Keratinocyte (primary cell): ENCODE measurements around the gene CSF3R. TPM values are rescaled to one million over a fixed set of nuclear protein-coding genes. Genes with fewer than 3 reads are reported as not detected.

ENCODE experiments used
- DNase-seq: peaks from one replicate; pipeline ENCODE4 v3.0.0-alpha.2; 2011; ENCODE audit warnings: low read depth, missing footprints, low spot score
- FAIRE-seq: peaks from 2 replicates; lab custom pipeline; 2011; peaks lifted over from hg19 to GRCh38; lab: Jason Lieb, UNC
- H2AFZ ChIP-seq: 2 replicates; pipeline ENCODE4 v1.6.0; 2012; ENCODE audit warnings: low read length, control low read depth, inconsistent platforms; ENCODE audit not compliant: control insufficient read depth
- H3K27ac ChIP-seq: 2 replicates; pipeline ENCODE4 v1.5.1; 2011; ENCODE audit warnings: low read length; ENCODE audit not compliant: control insufficient read depth, insufficient read depth
- H3K27me3 ChIP-seq: 3 replicates; pipeline ENCODE4 v1.6.0; 2011; ENCODE audit warnings: low read length; ENCODE audit not compliant: control insufficient read depth, insufficient read depth; ENCODE audit errors: extremely low read depth
- H3K36me3 ChIP-seq, 2 experiments: 2 replicates in 1 of 2; 3 replicates in 1 of 2; pipeline ENCODE4 v1.5.1; 2011; ENCODE audit warnings: low read length in 2 of 2, mild to moderate bottlenecking in 1 of 2; ENCODE audit not compliant: control insufficient read depth in 2 of 2, insufficient read depth in 2 of 2; ENCODE audit errors: extremely low read depth in 1 of 2
- H3K4me1 ChIP-seq: 3 replicates; pipeline ENCODE4 v1.5.1; 2011; ENCODE audit warnings: low read length; ENCODE audit not compliant: control insufficient read depth, insufficient read depth; ENCODE audit errors: extremely low read depth
- H3K4me2 ChIP-seq: 3 replicates; pipeline ENCODE4 v1.6.0; 2011; ENCODE audit warnings: low read depth, low read length; ENCODE audit not compliant: control insufficient read depth, insufficient read depth; ENCODE audit errors: extremely low read depth
- H3K4me3 ChIP-seq, 3 experiments: fragments of 200-600 bp in 1 of 3; sonication (generic) in 1 of 3; 2 replicates in 2 of 3; 3 replicates in 1 of 3; pipeline ENCODE4 v1.5.1; 2011 to 2016; ENCODE audit warnings: low read length in 3 of 3, mild to moderate bottlenecking in 3 of 3, control low read depth in 2 of 3, inconsistent platforms in 1 of 3, low read depth in 1 of 3, mixed read lengths in 1 of 3, mixed run types in 1 of 3, moderate library complexity in 1 of 3; ENCODE audit not compliant: control insufficient read depth in 2 of 3, insufficient read depth in 2 of 3; ENCODE audit errors: extremely low read depth in 1 of 3
- H3K79me2 ChIP-seq: 2 replicates; pipeline ENCODE4 v1.6.0; 2012; ENCODE audit warnings: low read length; ENCODE audit not compliant: control insufficient read depth, insufficient read depth
- H3K9ac ChIP-seq: 3 replicates; pipeline ENCODE4 v1.6.0; 2011; ENCODE audit warnings: low read length; ENCODE audit not compliant: control insufficient read depth, insufficient read depth; ENCODE audit errors: extremely low read depth
- H3K9me1 ChIP-seq: 3 replicates; pipeline ENCODE4 v1.6.0; 2011; ENCODE audit warnings: low read length; ENCODE audit not compliant: control insufficient read depth, insufficient read depth; ENCODE audit errors: extremely low read depth
- H3K9me3 ChIP-seq: 2 replicates; pipeline ENCODE4 v1.5.1; 2012; ENCODE audit warnings: low read depth, low read length; ENCODE audit not compliant: control insufficient read depth
- H4K20me1 ChIP-seq: 3 replicates; pipeline ENCODE4 v1.6.0; 2011; ENCODE audit warnings: low read length; ENCODE audit not compliant: control insufficient read depth, insufficient read depth; ENCODE audit errors: extremely low read depth
- CTCF ChIP-seq, 3 experiments: IDR thresholded peaks in 1 of 3; conservative IDR thresholded peaks in 1 of 3; optimal IDR thresholded peaks in 1 of 3; 2 replicates in 2 of 3; 3 replicates in 1 of 3; pipeline versions ENCODE3 to v1.5.1; 2011; ENCODE audit warnings: low read length in 3 of 3, mild to moderate bottlenecking in 3 of 3, moderate library complexity in 2 of 3, control low read depth in 1 of 3, inconsistent platforms in 1 of 3; ENCODE audit not compliant: insufficient read depth in 2 of 3; ENCODE audit errors: extremely low read depth in 1 of 3
- EZH2 ChIP-seq: IDR thresholded peaks from one replicate; pipeline ENCODE4 v1.6.1; 2012; ENCODE audit warnings: inconsistent platforms, mild to moderate bottlenecking, low read length, moderate library complexity
- dilution Hi-C: fragments of 300-500 bp; cut with MboI; formaldehyde crosslinking; loops from one replicate; pipeline ENCODE4 v1.7.0; 2020; ENCODE audit warnings: low sequenced_read_pairs; ENCODE audit not compliant: extremely low pct_ligation_motif_present
- polyA plus RNA-seq, 5 experiments: library from polyadenylated mRNA; depleted of rRNA in 3 of 5; stranded (reverse) in 3 of 5; stranded (forward) in 1 of 5; unstranded in 1 of 5; fragments of >200 nt; gene quantifications; 1 replicate in 1 of 5; 2 replicates in 3 of 5; 3 replicates in 1 of 5; pipeline versions ENCODE4 v1.2.1 to v1.2.3, GENCODE V29; 2011 to 2012; ENCODE audit warnings: missing spikeins in 2 of 5, low read depth in 1 of 5, low replicate concordance in 1 of 5

The CSF3R gene
- polyA plus RNA-seq, 1 donor (not counting 4 experiments of a cell fraction or from before 2014, with no cell fraction given): not detected

- Histone ChIP-seq H3K79me2 (no peaks in the 10 kb centered on the region), H3K9me3 (no peaks in the 10 kb centered on the region), H3K4me2 (no peak overlapping the region), H3K9ac (no peak overlapping the region), H3K36me3 (no peaks in the 10 kb centered on the region), H3K4me3 (no peak overlapping the region), H4K20me1 (no peaks in the 10 kb centered on the region), H3K9me1 (no peaks in the 10 kb centered on the region), H2AFZ (no peak overlapping the region), H3K27me3 (no peaks in the 10 kb centered on the region), H3K27ac (no peak overlapping the region), H3K4me1 (peaks cover 13% of the 10 kb centered on the region)
- dilution Hi-C loops: no loop called here
- DNase-seq (no peak), FAIRE-seq (no peak)
- TF ChIP-seq CTCF (optimal IDR thresholded peaks at IDR 0.05 in 1 of 3, IDR thresholded peaks at IDR 0.05 in 1 of 3, conservative IDR thresholded peaks at IDR 0.05 in 1 of 3; ENCODE audit: extremely low read depth in 1 of 3, insufficient read depth in 2 of 3, low read length in 3 of 3): no peak
- no peak for TF ChIP-seq EZH2
Observed at GRCh38 chr1:36469163-36469562, 13.6 kb downstream of the CSF3R start.

GRCh38 chr1:36467700-36468455 is 14.8 kb downstream of the CSF3R start:
- Histone ChIP-seq H3K4me3 (no peak overlapping the region), H3K9ac (no peak overlapping the region), H2AFZ (no peak overlapping the region), H3K79me2 (peaks cover 11% of the 10 kb centered on the region), H3K27ac (no peak overlapping the region), H3K9me1 (no peaks in the 10 kb centered on the region), H3K27me3 (no peaks in the 10 kb centered on the region), H3K4me1 (peaks cover 17% of the 10 kb centered on the region), H4K20me1 (no peaks in the 10 kb centered on the region), H3K9me3 (no peaks in the 10 kb centered on the region), H3K36me3 (no peaks in the 10 kb centered on the region), H3K4me2 (no peak overlapping the region)
- dilution Hi-C loops: no loop called here
- FAIRE-seq (no peak), DNase-seq (no peak)
- TF ChIP-seq CTCF (optimal IDR thresholded peaks at IDR 0.05 in 1 of 3, IDR thresholded peaks at IDR 0.05 in 1 of 3, conservative IDR thresholded peaks at IDR 0.05 in 1 of 3; ENCODE audit: extremely low read depth in 1 of 3, insufficient read depth in 2 of 3, low read length in 3 of 3) (no peak), EZH2 (no peak)
